Endothelial cell of umbilical vein (primary cell): ENCODE results near the gene DST. TPM values are rescaled to one million over a fixed set of nuclear protein-coding genes. Genes with fewer than 3 reads are reported as not detected.

Source experiments
- BruUV-seq: library from RNA; stranded (reverse); fragments of 400-500 nt; replicated peaks from 2 replicates; lab custom pipeline; 2021; lab: Mats Ljungman, UMichigan
- CTCF ChIA-PET: fragments of 300-600, 350-600 bp; sonication (Branson Sonifier 250); formaldehyde crosslinking; loops from one replicate; lab custom pipeline; 2021; ENCODE audit warnings: antibody characterized with exemption, inconsistent platforms; lab: Charles Lee
- POLR2A ChIA-PET: fragments of 300-600, 350-600 bp; sonication (Branson Sonifier 250); formaldehyde crosslinking; loops from one replicate; lab custom pipeline; 2021; ENCODE audit warnings: antibody characterized with exemption, inconsistent platforms; lab: Charles Lee
- DNase-seq: peaks from one replicate; pipeline ENCODE4 v3.0.0-alpha.2; 2011; ENCODE audit warnings: low read depth, low spot score
- FAIRE-seq: peaks from 2 replicates; lab custom pipeline; 2011; peaks lifted over from hg19 to GRCh38; lab: Jason Lieb, UNC
- H2AFZ ChIP-seq: 2 replicates; pipeline ENCODE4 v1.6.0; 2012; ENCODE audit warnings: low read depth, low read length, control low read depth, inconsistent platforms
- H3K27ac ChIP-seq: 2 replicates; pipeline ENCODE4 v1.5.1; 2011; ENCODE audit warnings: low read depth, mild to moderate bottlenecking, control low read depth, low read length, moderate library complexity; ENCODE audit not compliant: insufficient read depth
- H3K27me3 ChIP-seq, 2 experiments: 2 replicates each; pipeline versions ENCODE4 v1.6.0 to v1.6.1; 2011; ENCODE audit warnings: low read length in 2 of 2, mixed read lengths in 1 of 2; ENCODE audit not compliant: control insufficient read depth in 2 of 2, insufficient read depth in 2 of 2
- H3K36me3 ChIP-seq, 2 experiments: 2 replicates in 1 of 2; 3 replicates in 1 of 2; pipeline ENCODE4 v1.5.1; 2011; ENCODE audit warnings: low read length in 2 of 2, mild to moderate bottlenecking in 1 of 2, moderate library complexity in 1 of 2; ENCODE audit not compliant: control insufficient read depth in 2 of 2, insufficient read depth in 2 of 2; ENCODE audit errors: extremely low read depth in 1 of 2
- H3K4me1 ChIP-seq: 3 replicates; pipeline ENCODE4 v1.5.1; 2011; ENCODE audit warnings: mild to moderate bottlenecking, low read length; ENCODE audit not compliant: control insufficient read depth, insufficient read depth; ENCODE audit errors: extremely low read depth
- H3K4me2 ChIP-seq: 2 replicates; pipeline ENCODE4 v1.6.1; 2011; ENCODE audit warnings: low read length, control low read depth, mixed read lengths; ENCODE audit not compliant: insufficient read depth
- H3K4me3 ChIP-seq, 3 experiments: fragments of 200-600 bp in 1 of 3; sonication (generic), shearing (Covaris generic) in 1 of 3; replicated peaks in 1 of 3; 2 replicates each; pipeline ENCODE4 v1.5.1; 2011 to 2016; ENCODE audit warnings: control low read depth in 3 of 3, low read length in 3 of 3, mild to moderate bottlenecking in 2 of 3, inconsistent platforms in 1 of 3, low read depth in 1 of 3, moderate library complexity in 1 of 3; ENCODE audit not compliant: insufficient read depth in 1 of 3
- H3K79me2 ChIP-seq: 2 replicates; pipeline ENCODE4 v1.6.0; 2012; ENCODE audit warnings: low read length, inconsistent platforms; ENCODE audit not compliant: control insufficient read depth, insufficient read depth
- H3K9ac ChIP-seq: replicated peaks from 2 replicates; pipeline ENCODE3; 2011; ENCODE audit warnings: low read length, control low read depth; ENCODE audit not compliant: insufficient read depth; ENCODE audit errors: extremely low read depth
- H3K9me1 ChIP-seq: replicated peaks from 3 replicates; pipeline ENCODE4 v1.6.0; 2011; ENCODE audit warnings: mild to moderate bottlenecking, low read length; ENCODE audit not compliant: control insufficient read depth, insufficient read depth; ENCODE audit errors: extremely low read depth
- H3K9me3 ChIP-seq: replicated peaks from 2 replicates; pipeline ENCODE4 v1.5.1; 2012; ENCODE audit warnings: low read length, inconsistent platforms; ENCODE audit not compliant: control insufficient read depth, insufficient read depth
- H4K20me1 ChIP-seq: replicated peaks from 2 replicates; pipeline ENCODE3; 2011; ENCODE audit warnings: mild to moderate bottlenecking, low read length; ENCODE audit not compliant: control insufficient read depth, insufficient read depth; ENCODE audit errors: extremely low read depth
- CTCF ChIP-seq, 2 donors: IDR thresholded peaks; 1 replicate in 1 of 2; 2 replicates in 1 of 2; pipeline ENCODE4 v1.5.1; 2011; ENCODE audit warnings: low read length in 2 of 2, mild to moderate bottlenecking in 2 of 2, moderate library complexity in 2 of 2, control low read depth in 1 of 2, inconsistent platforms in 1 of 2, low read depth in 1 of 2; ENCODE audit not compliant: insufficient read depth in 1 of 2; ENCODE audit errors: extremely low read depth in 1 of 2
- EZH2 ChIP-seq: IDR thresholded peaks from 2 replicates; pipeline ENCODE4 v1.6.1; 2012; ENCODE audit warnings: borderline replicate concordance, low read depth, mild to moderate bottlenecking, moderate library complexity, low read length, inconsistent platforms; ENCODE audit not compliant: severe bottlenecking
- FOS ChIP-seq: IDR thresholded peaks from 2 replicates; pipeline ENCODE4 v1.6.1; 2011; ENCODE audit warnings: mild to moderate bottlenecking, low read length, moderate library complexity, borderline replicate concordance; ENCODE audit not compliant: insufficient read depth
- GATA2 ChIP-seq: IDR thresholded peaks from 2 replicates; pipeline ENCODE4 v1.7.0; 2011; ENCODE audit warnings: low read depth, mild to moderate bottlenecking, moderate library complexity, mixed read lengths, low read length; ENCODE audit not compliant: insufficient read length, insufficient read depth
- JUN ChIP-seq: IDR thresholded peaks from 2 replicates; pipeline ENCODE4 v1.6.1; 2011; ENCODE audit warnings: borderline replicate concordance, low read depth; ENCODE audit not compliant: insufficient read length, insufficient read depth
- MAX ChIP-seq: IDR thresholded peaks from 2 replicates; pipeline ENCODE4 v1.6.1; 2011; ENCODE audit not compliant: insufficient read depth, insufficient read length
- MYC ChIP-seq: IDR thresholded peaks from one replicate; pipeline ENCODE4 v1.6.1; 2011; ENCODE audit warnings: mild to moderate bottlenecking, low read depth, low read length
- POLR2A ChIP-seq: IDR thresholded peaks from 2 replicates; pipeline ENCODE4 v1.6.1; 2012; ENCODE audit warnings: low read depth, mild to moderate bottlenecking, control low read depth, low read length
- POLR2AphosphoS5 ChIP-seq: IDR thresholded peaks from 2 replicates; pipeline ENCODE4 v1.6.1; 2012; ENCODE audit warnings: low read depth, mild to moderate bottlenecking, control low read depth, low read length, moderate library complexity; ENCODE audit not compliant: insufficient read depth
- dilution Hi-C: fragments of 300-500 bp; cut with MboI; formaldehyde crosslinking; loops from one replicate; pipeline ENCODE4 v1.15.0; 2019; ENCODE audit warnings: low sequenced_read_pairs; ENCODE audit not compliant: extremely low pct_ligation_motif_present
- intact Hi-C: fragments of 100-400 bp; cut with micrococcal nuclease; formaldehyde crosslinking; loops from one replicate; pipeline ENCODE4 v1.10.0; 2022
- polyA plus RNA-seq, 4 experiments: library from polyadenylated mRNA; depleted of rRNA in 3 of 4; stranded (reverse) in 3 of 4; unstranded in 1 of 4; fragments of >200 nt; gene quantifications; 2 replicates each; pipeline versions ENCODE4 v1.2.1 to v1.2.3, GENCODE V29; 2011 to 2012; ENCODE audit warnings: missing spikeins in 1 of 4
- total RNA-seq: library from RNA; stranded (reverse); gene quantifications from 2 replicates; pipeline ENCODE4 v1.2.3, GENCODE V29; 2021

Gene DST
- total and polyA plus RNA-seq, 2 donors (not counting 3 experiments of a cell fraction or from before 2014, with no cell fraction given), result 62.3 to 253 TPM

- H3K9ac ChIP-seq, result no peak overlapping the region
- H3K27me3 ChIP-seq, result no peaks in the 10 kb centered on the region
- dilution Hi-C loops (no loop called here), intact Hi-C loops (no loop called here)
- BruUV-seq, result no TSS peak
- TF ChIP-seq MYC (no peak), POLR2AphosphoS5 (no peak), POLR2A (no peak), FOS (no peak), MAX (no peak), EZH2 (no peak), CTCF (IDR thresholded peaks at IDR 0.05; ENCODE audit: extremely low read depth in 1 of 2, insufficient read depth in 1 of 2, low read depth in 1 of 2, low read length in 2 of 2) (no peak), JUN (no peak), GATA2 (no peak)
- H3K4me3 ChIP-seq, result no peak overlapping the region
- no peaks in the 10 kb centered on the region for H3K9me3 ChIP-seq
- peaks cover 5% of the 10 kb centered on the region for H3K79me2 ChIP-seq
- DNase-seq, result no peak
- H3K4me2 ChIP-seq, result no peak overlapping the region
- no peak overlapping the region for H2AFZ ChIP-seq
- H3K4me1 ChIP-seq, result peaks cover 6% of the 10 kb centered on the region
- no peak for FAIRE-seq
- H3K9me1 ChIP-seq, result no peaks in the 10 kb centered on the region
- no peaks in the 10 kb centered on the region for H4K20me1 ChIP-seq
- CTCF ChIA-PET, result interaction anchor here (0.5 kb wide), 1 partner anchor 10 kb away, joined by 3 read pairs; no protein-coding TSS in a partner anchor
- peaks cover 8 to 17% of the 10 kb centered on the region in 2 experiments for H3K36me3 ChIP-seq
- H3K27ac ChIP-seq, result no peak overlapping the region
- POLR2A ChIA-PET, result no interaction called here
Observed at GRCh38 chr6:56532766-56533551, 109.7 kb downstream of the DST start.
